Transverse colon (tissue), 4 donors: ENCODE measurements around the gene UNC13C.

Experiments
- CTCF ChIP-seq, 5 experiments: fragments of 200-600 bp in 3 of 5; fragments of 450-650 bp in 2 of 5; sonication (generic) in 3 of 5; IDR thresholded peaks; 1 replicate in 2 of 5; 2 replicates in 3 of 5; pipeline ENCODE4 v1.5.1; 2016 to 2017; ENCODE audit warnings: antibody characterized with exemption in 5 of 5, inconsistent platforms in 3 of 5, mild to moderate bottlenecking in 2 of 5, moderate library complexity in 1 of 5
- EP300 ChIP-seq: sonication (generic); formaldehyde crosslinking; IDR thresholded peaks from one replicate; pipeline ENCODE4 v1.6.1; 2017; ENCODE audit warnings: antibody characterized with exemption, low read depth
- POLR2A ChIP-seq: fragments of 450-650 bp; IDR thresholded peaks from one replicate; pipeline ENCODE4 v1.6.1; 2016; ENCODE audit warnings: antibody characterized with exemption, mild to moderate bottlenecking, moderate library complexity
- POLR2AphosphoS5 ChIP-seq, 3 donors: sonication (generic); formaldehyde crosslinking; IDR thresholded peaks; one replicate each; pipeline ENCODE4 v1.6.1; 2016; ENCODE audit warnings: antibody characterized with exemption in 3 of 3

DNA sequence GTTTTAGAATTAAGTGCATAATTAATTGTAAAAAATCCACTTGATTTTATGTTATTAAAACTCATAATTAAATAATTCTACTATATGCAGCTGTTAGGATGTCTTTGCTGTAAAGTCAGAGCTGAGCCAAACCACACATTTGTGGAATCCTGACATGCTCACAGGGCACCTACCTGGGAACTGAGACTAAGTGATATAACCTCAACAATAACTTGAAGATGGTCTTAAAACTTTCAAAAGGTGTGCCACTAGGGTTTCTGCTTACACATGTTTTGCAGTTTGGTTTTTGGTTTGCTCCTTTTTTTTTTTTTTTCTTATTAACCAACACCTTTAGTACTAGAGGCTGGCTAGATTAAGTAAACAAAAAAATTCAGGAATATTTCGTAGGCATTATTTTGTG, 549.8 kb downstream of the UNC13C start:
- TF ChIP-seq CTCF (IDR thresholded peaks at IDR 0.05), result no peak
- no peak for TF ChIP-seq POLR2A
- TF ChIP-seq POLR2AphosphoS5 (IDR thresholded peaks at IDR 0.05), result no peak
- no peak for TF ChIP-seq EP300
